A549 (cell line): Measurements from ENCODE around the gene GNL3L. TPM values are rescaled to one million over a fixed set of nuclear protein-coding genes. Genes with fewer than 3 reads are reported as not detected.
A peak's percentile ranks its signal among the peaks of the same experiment; 100 is the strongest.

Experiments
- ATAC-seq, 2 experiments: fragments of 200-7000 bp in 1 of 2; fragments of >200 bp in 1 of 2; cut with Nextera tagmentation in 1 of 2; cut with Tn5 transposase in 1 of 2; 3 replicates each; pipeline versions ENCODE4 v1.8.0 to v1.9.1; 2018 to 2020; ENCODE audit warnings: mild to moderate bottlenecking in 1 of 2, moderate library complexity in 1 of 2
- CTCF ChIA-PET: fragments of 300-600 bp; sonication (Branson Sonifier 250); formaldehyde crosslinking; extraction: SDS; loops from one replicate; lab custom pipeline; 2021; ENCODE audit warnings: antibody characterized with exemption, inconsistent platforms; lab: Yijun Ruan, JAX
- POLR2A ChIA-PET: fragments of 350-600 bp; formaldehyde crosslinking; extraction: SDS; loops from one replicate; lab custom pipeline; 2021; ENCODE audit warnings: antibody characterized with exemption, inconsistent platforms; lab: Yijun Ruan, JAX
- DNase-seq, 2 experiments: peaks; one replicate each; pipeline versions ENCODE4 v3.0.0 to v3.0.0-alpha.2; 2011 to 2016; ENCODE audit warnings: low read depth in 1 of 2, low spot score in 1 of 2
- FAIRE-seq: peaks from 2 replicates; lab custom pipeline; 2011; peaks lifted over from hg19 to GRCh38; lab: Jason Lieb, UNC
- H3K27ac ChIP-seq, 2 experiments: fragments of >200 bp; sonication (Bioruptor Twin); formaldehyde crosslinking; 3 replicates each; pipeline ENCODE4 v1.5.1; 2016 to 2017
- H3K4me1 ChIP-seq: fragments of >200 bp; sonication (Bioruptor Twin); formaldehyde crosslinking; 3 replicates; pipeline ENCODE4 v1.6.1; 2016
- H3K4me2 ChIP-seq: fragments of >200 bp; sonication (Bioruptor Twin); formaldehyde crosslinking; 3 replicates; pipeline ENCODE4 v1.6.1; 2016
- H3K4me3 ChIP-seq: fragments of >200 bp; sonication (Bioruptor Twin); formaldehyde crosslinking; 3 replicates; pipeline ENCODE4 v1.5.1; 2016
- H3K9me3 ChIP-seq: fragments of >200 bp; sonication (Bioruptor Twin); formaldehyde crosslinking; 3 replicates; pipeline ENCODE4 v1.6.1; 2016
- CBX2 ChIP-seq: fragments of 200-600 bp; sonication (generic); IDR thresholded peaks from 2 replicates; pipeline ENCODE4 v1.6.1; 2016; ENCODE audit warnings: low read depth, mild to moderate bottlenecking, borderline replicate concordance
- CHD2 ChIP-seq: fragments of 150-350 bp; IDR thresholded peaks from 2 replicates; pipeline ENCODE4 v1.6.1; 2014; ENCODE audit warnings: low read length; ENCODE audit not compliant: partially characterized antibody
- CHD4 ChIP-seq: fragments of 200-600 bp; sonication (generic); IDR thresholded peaks from 2 replicates; pipeline ENCODE4 v1.6.1; 2016; ENCODE audit warnings: antibody characterized with exemption, mild to moderate bottlenecking, borderline replicate concordance
- FOSB ChIP-seq: fragments of 250-450 bp; sonication (Bioruptor Pico); IDR thresholded peaks from 2 replicates; pipeline ENCODE4 v1.5.0; 2020; ENCODE audit warnings: mild to moderate bottlenecking, moderate library complexity
- JUN ChIP-seq, 2 experiments: fragments of >200 bp; sonication (Bioruptor Twin); formaldehyde crosslinking; IDR thresholded peaks; 2 replicates in 1 of 2; 3 replicates in 1 of 2; pipeline ENCODE4 v1.6.1; 2016 to 2017
- KDM5A ChIP-seq: fragments of 200-600 bp; sonication (generic); IDR thresholded peaks from 2 replicates; pipeline ENCODE4 v1.6.1; 2016; ENCODE audit warnings: antibody characterized with exemption, mild to moderate bottlenecking
- RCOR1 ChIP-seq: fragments of 150-350 bp; IDR thresholded peaks from 2 replicates; pipeline ENCODE4 v1.6.1; 2014; ENCODE audit warnings: antibody characterized with exemption, low read length, low read depth
- ZFP36 ChIP-seq: fragments of 450-650 bp; IDR thresholded peaks from 2 replicates; pipeline ENCODE4 v1.6.1; 2014; ENCODE audit warnings: borderline replicate concordance; ENCODE audit not compliant: partially characterized antibody
- WGBS: methylation state at CpG from one replicate; pipeline ENCODE4 v1.1.6; 2017; ENCODE audit errors: missing lambda C conversion rate; 5-methylcytosine and 5-hydroxymethylcytosine counted together
- polyA plus RNA-seq, 4 experiments: library from polyadenylated mRNA; depleted of rRNA in 3 of 4; stranded (reverse); fragments of >200 nt; fragmentation: RNase III in 1 of 4; extraction: RNeasy Plus Mini Kit Qiagen cat#74134 plus additional on column Dnase treatment in 1 of 4; gene quantifications; 2 replicates in 3 of 4; 3 replicates in 1 of 4; pipeline ENCODE4 v1.2.3, GENCODE V29; 2011 to 2017
- TF ChIP-seq, protein P1 (sequence below): fragments of 200-600 bp; sonication (generic); IDR thresholded peaks from 2 replicates; pipeline ENCODE4 v1.6.1; 2016; ENCODE audit warnings: antibody characterized with exemption, mild to moderate bottlenecking, moderate library complexity
- TF ChIP-seq, protein P2 (sequence below): IDR thresholded peaks from 2 replicates; pipeline ENCODE4 v1.6.1; 2012
- TF ChIP-seq, protein P3 (sequence below): IDR thresholded peaks from 2 replicates; pipeline ENCODE4 v1.6.1; 2012
- TF ChIP-seq, protein P4 (sequence below): fragments of 450-650 bp; IDR thresholded peaks from 2 replicates; pipeline ENCODE4 v1.6.1; 2014; ENCODE audit warnings: antibody characterized with exemption

The GNL3L gene
- polyA plus RNA-seq, 2 of the 4 experiments (the other 2 are of a cell fraction) = 20.7 to 51.9 TPM

DNA sequence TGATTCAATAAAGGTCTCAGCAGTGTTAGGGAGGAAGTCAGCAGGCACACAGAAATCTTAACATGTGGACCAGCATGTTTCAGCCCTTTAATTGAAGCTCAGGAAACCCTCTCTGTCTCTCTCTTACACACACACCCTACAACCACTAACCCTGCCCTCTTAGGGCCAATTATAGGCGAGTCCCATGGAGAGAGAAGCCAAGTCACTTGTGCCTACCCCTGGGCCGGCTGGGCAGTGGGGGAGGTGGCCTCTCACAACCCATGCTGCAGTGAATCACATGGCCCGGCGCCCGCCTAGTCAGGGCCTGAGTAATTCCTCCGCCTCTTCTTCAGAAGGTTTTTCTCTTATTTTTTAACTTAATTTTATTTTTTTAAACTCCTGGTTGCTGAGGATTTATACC is 37.7 kb upstream of the GNL3L start:
- POLR2A ChIA-PET = no interaction called here
- TF ChIP-seq, protein P1, sequence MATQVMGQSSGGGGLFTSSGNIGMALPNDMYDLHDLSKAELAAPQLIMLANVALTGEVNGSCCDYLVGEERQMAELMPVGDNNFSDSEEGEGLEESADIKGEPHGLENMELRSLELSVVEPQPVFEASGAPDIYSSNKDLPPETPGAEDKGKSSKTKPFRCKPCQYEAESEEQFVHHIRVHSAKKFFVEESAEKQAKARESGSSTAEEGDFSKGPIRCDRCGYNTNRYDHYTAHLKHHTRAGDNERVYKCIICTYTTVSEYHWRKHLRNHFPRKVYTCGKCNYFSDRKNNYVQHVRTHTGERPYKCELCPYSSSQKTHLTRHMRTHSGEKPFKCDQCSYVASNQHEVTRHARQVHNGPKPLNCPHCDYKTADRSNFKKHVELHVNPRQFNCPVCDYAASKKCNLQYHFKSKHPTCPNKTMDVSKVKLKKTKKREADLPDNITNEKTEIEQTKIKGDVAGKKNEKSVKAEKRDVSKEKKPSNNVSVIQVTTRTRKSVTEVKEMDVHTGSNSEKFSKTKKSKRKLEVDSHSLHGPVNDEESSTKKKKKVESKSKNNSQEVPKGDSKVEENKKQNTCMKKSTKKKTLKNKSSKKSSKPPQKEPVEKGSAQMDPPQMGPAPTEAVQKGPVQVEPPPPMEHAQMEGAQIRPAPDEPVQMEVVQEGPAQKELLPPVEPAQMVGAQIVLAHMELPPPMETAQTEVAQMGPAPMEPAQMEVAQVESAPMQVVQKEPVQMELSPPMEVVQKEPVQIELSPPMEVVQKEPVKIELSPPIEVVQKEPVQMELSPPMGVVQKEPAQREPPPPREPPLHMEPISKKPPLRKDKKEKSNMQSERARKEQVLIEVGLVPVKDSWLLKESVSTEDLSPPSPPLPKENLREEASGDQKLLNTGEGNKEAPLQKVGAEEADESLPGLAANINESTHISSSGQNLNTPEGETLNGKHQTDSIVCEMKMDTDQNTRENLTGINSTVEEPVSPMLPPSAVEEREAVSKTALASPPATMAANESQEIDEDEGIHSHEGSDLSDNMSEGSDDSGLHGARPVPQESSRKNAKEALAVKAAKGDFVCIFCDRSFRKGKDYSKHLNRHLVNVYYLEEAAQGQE = no peak
- TF ChIP-seq FOSB (CRISPR knock-in tag) (no peak), JUN (IDR thresholded peaks at IDR 0.05) (no peak), CHD4 (no peak), RCOR1 (no peak), CBX2 (no peak), CHD2 (no peak)
- TF ChIP-seq, protein P2, sequence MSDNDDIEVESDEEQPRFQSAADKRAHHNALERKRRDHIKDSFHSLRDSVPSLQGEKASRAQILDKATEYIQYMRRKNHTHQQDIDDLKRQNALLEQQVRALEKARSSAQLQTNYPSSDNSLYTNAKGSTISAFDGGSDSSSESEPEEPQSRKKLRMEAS = 0 out of 2 replicates have a peak, but pooled peaks have one; percentile 32
- TF ChIP-seq, protein P3, sequence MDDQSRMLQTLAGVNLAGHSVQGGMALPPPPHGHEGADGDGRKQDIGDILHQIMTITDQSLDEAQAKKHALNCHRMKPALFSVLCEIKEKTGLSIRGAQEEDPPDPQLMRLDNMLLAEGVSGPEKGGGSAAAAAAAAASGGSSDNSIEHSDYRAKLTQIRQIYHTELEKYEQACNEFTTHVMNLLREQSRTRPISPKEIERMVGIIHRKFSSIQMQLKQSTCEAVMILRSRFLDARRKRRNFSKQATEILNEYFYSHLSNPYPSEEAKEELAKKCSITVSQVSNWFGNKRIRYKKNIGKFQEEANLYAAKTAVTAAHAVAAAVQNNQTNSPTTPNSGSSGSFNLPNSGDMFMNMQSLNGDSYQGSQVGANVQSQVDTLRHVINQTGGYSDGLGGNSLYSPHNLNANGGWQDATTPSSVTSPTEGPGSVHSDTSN = no peak
- TF ChIP-seq, all 56 proteins: peak for 1
- H3K4me3 ChIP-seq = no peak overlapping the region
- WGBS = 41% methylated on average over 6 of the region's 6 CpGs
- FAIRE-seq = no peak
- DNase-seq = no peak
- ATAC-seq = no peak
- peak overlapping the region; percentile 35 for H3K4me2 ChIP-seq
- no peaks in the 10 kb centered on the region for H3K9me3 ChIP-seq
- peak overlapping the region; percentile 1 to 80; a peak in 4 of 6 replicates for H3K27ac ChIP-seq
- peaks cover 22% of the 10 kb centered on the region for H3K4me1 ChIP-seq
- CTCF ChIA-PET = no interaction called here

DNA sequence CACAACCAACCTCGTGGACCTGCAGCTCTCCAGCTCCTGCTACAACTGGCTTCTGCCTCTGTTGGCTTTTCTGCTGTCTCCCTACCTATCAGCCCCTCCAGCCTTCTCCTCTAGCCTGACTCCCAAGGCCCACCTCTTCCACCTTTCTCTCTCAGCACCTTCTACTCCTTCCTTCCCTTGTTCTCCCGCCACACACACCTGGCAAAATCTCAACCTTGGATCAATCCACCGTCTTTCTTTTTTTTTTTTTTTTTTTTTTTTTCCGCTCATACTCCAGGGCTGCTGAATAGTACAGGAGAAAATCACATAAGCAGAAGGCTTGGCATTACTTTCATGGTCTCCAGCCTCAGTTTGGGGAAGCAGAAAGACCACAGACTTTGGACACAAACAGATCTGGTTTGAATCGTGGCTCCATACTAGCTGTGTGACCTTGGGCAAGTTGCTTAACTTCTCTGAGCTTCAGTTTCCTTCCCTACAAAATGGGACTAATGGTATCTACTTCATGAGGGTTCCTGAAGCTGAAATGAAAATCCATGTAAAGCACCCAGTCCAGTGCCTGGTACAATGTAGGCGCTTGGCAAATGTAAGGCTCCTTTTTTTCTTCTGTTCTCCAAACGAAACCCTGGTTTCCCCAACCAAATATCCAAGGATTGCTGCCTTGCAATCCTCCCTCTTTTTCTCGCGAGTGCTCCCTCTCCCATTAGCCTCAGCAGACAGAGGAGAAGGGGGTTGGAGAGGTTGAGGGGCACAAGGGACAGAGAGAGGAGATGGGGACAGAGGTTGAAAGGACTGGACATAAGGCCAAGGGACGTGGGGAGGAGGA is 35.6 kb upstream of the GNL3L start:
- FAIRE-seq (peak; percentile 84), DNase-seq (no peak), ATAC-seq (no peak; a peak in 1 of 6 replicates)
- Histone ChIP-seq H3K27ac (peak overlapping the region; percentile 92 to 95), H3K4me3 (peak overlapping the region; percentile 88), H3K9me3 (no peaks in the 10 kb centered on the region), H3K4me1 (peaks cover 22% of the 10 kb centered on the region), H3K4me2 (peak overlapping the region; percentile 81)
- ChIA-PET CTCF (no interaction called here), POLR2A (interaction anchor here (3.5 kb wide), 1 partner anchor 35 kb away, joined by 10 read pairs; the partner anchor contains the start of gene GNL3L)
- peak; percentile 57 for TF ChIP-seq ZFP36
- TF ChIP-seq, protein P4, sequence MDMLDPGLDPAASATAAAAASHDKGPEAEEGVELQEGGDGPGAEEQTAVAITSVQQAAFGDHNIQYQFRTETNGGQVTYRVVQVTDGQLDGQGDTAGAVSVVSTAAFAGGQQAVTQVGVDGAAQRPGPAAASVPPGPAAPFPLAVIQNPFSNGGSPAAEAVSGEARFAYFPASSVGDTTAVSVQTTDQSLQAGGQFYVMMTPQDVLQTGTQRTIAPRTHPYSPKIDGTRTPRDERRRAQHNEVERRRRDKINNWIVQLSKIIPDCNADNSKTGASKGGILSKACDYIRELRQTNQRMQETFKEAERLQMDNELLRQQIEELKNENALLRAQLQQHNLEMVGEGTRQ = no peak
- TF ChIP-seq KDM5A = no peak
- TF ChIP-seq, protein P3 = no peak
- TF ChIP-seq CBX2 = no peak
- 76% methylated on average over 9 of the region's 10 CpGs for WGBS
